ENCODE measurements around the gene CLCN4. TPM values are rescaled to one million over a fixed set of nuclear protein-coding genes. Genes with fewer than 3 reads are reported as not detected.

The CLCN4 gene
- total RNA-seq, 4 donors from 2014 or later: 0.48 to 3.1 (median 2.5) TPM

GRCh38 chrX:10282490-10282889 lies 125.7 kb downstream of the CLCN4 start:
- H3K27me3 ChIP-seq: no peaks in the 10 kb centered on the region
- no peaks in the 10 kb centered on the region for H3K36me3 ChIP-seq
- WGBS: 83% methylated on average over 1 of the region's 1 CpG
- DNase-seq (ENCODE audit: low spot score in 2 of 2): no peak
- H3K27ac ChIP-seq: no peak overlapping the region
- no peak overlapping the region for H3K4me3 ChIP-seq
- H3K9me3 ChIP-seq: no peaks in the 10 kb centered on the region
- TF ChIP-seq EP300 (IDR thresholded peaks at IDR 0.05): no peak
- no peak for TF ChIP-seq CTCF (IDR thresholded peaks at IDR 0.05)
- TF ChIP-seq POLR2AphosphoS5 (IDR thresholded peaks at IDR 0.05): no peak
- no peak for TF ChIP-seq POLR2A (IDR thresholded peaks at IDR 0.05)
- H3K4me1 ChIP-seq: no peaks in the 10 kb centered on the region

DNA sequence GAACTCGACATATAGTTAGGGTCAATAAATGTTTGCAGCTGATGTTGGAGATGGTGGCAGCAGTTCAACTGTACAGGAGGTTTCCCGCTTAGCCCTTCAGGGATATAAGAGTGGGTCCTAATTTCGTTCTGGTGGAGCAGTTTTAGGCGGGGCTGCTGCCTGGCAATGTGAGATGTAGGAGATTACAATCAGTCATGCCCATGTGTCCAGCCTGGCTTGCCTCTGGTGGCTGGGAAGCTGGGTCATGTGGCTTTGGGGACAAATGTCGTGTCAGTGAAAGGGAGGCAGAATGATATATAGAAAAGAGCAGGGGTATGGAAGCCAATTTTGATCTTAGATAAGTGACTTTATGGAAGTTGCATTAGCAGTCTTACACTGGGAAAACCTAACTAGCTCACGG lies 129.4 kb downstream of the CLCN4 start:
- no peaks in the 10 kb centered on the region for H3K9me3 ChIP-seq
- H3K4me1 ChIP-seq: no peaks in the 10 kb centered on the region
- DNase-seq (ENCODE audit: low spot score in 2 of 2): no peak
- no peak overlapping the region for H3K4me3 ChIP-seq
- no peak for TF ChIP-seq POLR2A (IDR thresholded peaks at IDR 0.05)
- no peak for TF ChIP-seq CTCF (IDR thresholded peaks at IDR 0.05)
- no peak for TF ChIP-seq EP300 (IDR thresholded peaks at IDR 0.05)
- no peak for TF ChIP-seq POLR2AphosphoS5 (IDR thresholded peaks at IDR 0.05)
- no peaks in the 10 kb centered on the region for H3K36me3 ChIP-seq
- H3K27me3 ChIP-seq: no peaks in the 10 kb centered on the region
- H3K27ac ChIP-seq: no peak overlapping the region
- WGBS: 69% methylated on average over 6 of the region's 6 CpGs

Other genes starting within 250 kb of the CLCN4 start
- 1 to 10 TPM in 2 of 4 donors, not detected in 2; 1.1 to 2.3 TPM for gene CLDN34, start 189.6 kb upstream of the CLCN4 start, total RNA-seq

Measured in suprapubic skin (tissue), 4 donors.